H54 (cell line): ENCODE results near the gene MEGF11.

Experiments
- DNase-seq: peaks from one replicate; pipeline ENCODE4 v3.0.0; 2011; ENCODE audit warnings: low spot score, mixed read lengths; ENCODE audit not compliant: insufficient read length
- FAIRE-seq: peaks from 3 replicates; lab custom pipeline; 2011; peaks lifted over from hg19 to GRCh38; lab: Jason Lieb, UNC
- POLR2A ChIP-seq: IDR thresholded peaks from 2 replicates; pipeline ENCODE4 v1.6.1; 2011; ENCODE audit warnings: low read depth, mild to moderate bottlenecking, low read length

The MEGF11 gene

GRCh38 chr15:66228807-66229735, 24.5 kb downstream of the MEGF11 start:
- no peak for TF ChIP-seq POLR2A
- DNase-seq (no peak), FAIRE-seq (no peak)

- DNase-seq, result no peak
These were observed 26.8 kb downstream of the MEGF11 start for GRCh38 chr15:66226736-66227135.

GRCh38 chr15:66225656-66226274, 27.8 kb downstream of the MEGF11 start:
- DNase-seq, result no peak
- FAIRE-seq, result no peak
- no peak for TF ChIP-seq POLR2A

More at GRCh38 chr15:66226736-66227135, 26.8 kb downstream of the MEGF11 start:
- no peak for TF ChIP-seq POLR2A
- no peak for FAIRE-seq

- no peak for FAIRE-seq
- no peak for DNase-seq
- no peak for TF ChIP-seq POLR2A
These were observed 28.6 kb downstream of the MEGF11 start for GRCh38 chr15:66224946-66225345.

GRCh38 chr15:66222273-66223198, 31.0 kb downstream of the MEGF11 start:
- FAIRE-seq (no peak), DNase-seq (no peak)
- no peak for TF ChIP-seq POLR2A

- no peak for TF ChIP-seq POLR2A
- no peak for DNase-seq
- no peak for FAIRE-seq
These were observed 32.4 kb downstream of the MEGF11 start for GRCh38 chr15:66221126-66221525.

GRCh38 chr15:66220601-66221000, 32.9 kb downstream of the MEGF11 start:
- no peak for TF ChIP-seq POLR2A
- no peak for DNase-seq
- FAIRE-seq, result no peak

- no peak for FAIRE-seq
- DNase-seq, result no peak
- TF ChIP-seq POLR2A, result no peak
These were observed 34.2 kb downstream of the MEGF11 start for GRCh38 chr15:66219339-66219738.

- no peak for DNase-seq
- FAIRE-seq, result no peak
- no peak for TF ChIP-seq POLR2A
These were observed 36.7 kb downstream of the MEGF11 start for GRCh38 chr15:66216806-66217205.

GRCh38 chr15:66215811-66216210, 37.7 kb downstream of the MEGF11 start:
- FAIRE-seq (no peak), DNase-seq (no peak)
- TF ChIP-seq POLR2A, result no peak

- TF ChIP-seq POLR2A, result no peak
- FAIRE-seq, result no peak
- DNase-seq, result no peak
These were observed 39.3 kb downstream of the MEGF11 start for GRCh38 chr15:66214246-66214645.

- TF ChIP-seq POLR2A, result no peak
- no peak for DNase-seq
- FAIRE-seq, result no peak
These were observed 41.0 kb downstream of the MEGF11 start for GRCh38 chr15:66212563-66212921.

GRCh38 chr15:66211670-66212562, 41.6 kb downstream of the MEGF11 start:
- no peak for FAIRE-seq
- no peak for DNase-seq
- no peak for TF ChIP-seq POLR2A

GRCh38 chr15:66210684-66211083, 42.9 kb downstream of the MEGF11 start:
- TF ChIP-seq POLR2A, result no peak
- DNase-seq (no peak), FAIRE-seq (no peak)
